NT2/D1 (cell line): Measurements from ENCODE around the gene TKFC.

ENCODE experiments used
- DNase-seq: peaks from one replicate; pipeline ENCODE4 v3.0.0-alpha.2; 2011; ENCODE audit warnings: low read depth, low spot score
- H3K27me3 ChIP-seq: 2 replicates; pipeline ENCODE4 v1.6.0; 2011; ENCODE audit warnings: mild to moderate bottlenecking; ENCODE audit not compliant: insufficient read length, insufficient read depth
- H3K36me3 ChIP-seq: 2 replicates; pipeline ENCODE4 v1.6.1; 2011; ENCODE audit warnings: mild to moderate bottlenecking, low read length, mixed read lengths; ENCODE audit not compliant: insufficient read depth, insufficient read length
- H3K4me1 ChIP-seq: 2 replicates; pipeline ENCODE4 v1.5.1; 2011; ENCODE audit not compliant: insufficient read depth, insufficient read length
- H3K4me3 ChIP-seq: 2 replicates; pipeline ENCODE4 v1.5.1; 2011; ENCODE audit warnings: low read depth; ENCODE audit not compliant: insufficient read length
- H3K9ac ChIP-seq: 2 replicates; pipeline ENCODE4 v1.6.0; 2011; ENCODE audit warnings: low read depth; ENCODE audit not compliant: insufficient read length
- H3K9me3 ChIP-seq: 2 replicates; pipeline ENCODE4 v1.5.1; 2011; ENCODE audit warnings: mild to moderate bottlenecking, low read length; ENCODE audit not compliant: insufficient read depth
- SUZ12 ChIP-seq: IDR thresholded peaks from 2 replicates; pipeline ENCODE4 v1.6.1; 2011; ENCODE audit not compliant: insufficient read length, insufficient read depth; ENCODE audit errors: extremely low read depth
- YY1 ChIP-seq: IDR thresholded peaks from 2 replicates; pipeline ENCODE4 v1.6.1; 2011; ENCODE audit not compliant: insufficient read length, insufficient read depth
- ZNF274 ChIP-seq: IDR thresholded peaks from 2 replicates; pipeline ENCODE4 v1.6.1; 2011; ENCODE audit warnings: mild to moderate bottlenecking, low read depth, low read length

TKFC gene

DNA sequence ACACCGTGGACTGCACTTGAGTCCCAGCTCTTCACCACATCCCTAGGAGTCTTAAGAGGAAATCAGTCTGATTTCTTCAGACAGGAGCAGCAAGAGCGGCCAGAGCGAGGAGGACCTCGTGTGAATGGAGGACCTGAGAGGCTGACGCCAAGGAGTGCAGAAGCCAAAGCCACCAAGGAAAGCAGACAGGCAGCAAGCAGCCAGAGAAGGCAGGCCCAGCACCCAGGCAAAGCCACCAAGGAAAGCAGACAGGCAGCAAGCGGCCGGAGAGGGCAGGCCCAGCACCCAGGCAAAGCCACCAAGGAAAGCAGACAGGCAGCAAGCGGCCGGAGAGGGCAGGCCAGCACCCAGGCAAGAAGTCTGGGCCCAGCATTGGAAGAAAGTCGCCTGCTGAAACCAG lies 16.9 kb downstream of the TKFC start:
- TF ChIP-seq SUZ12 = no peak
- TF ChIP-seq YY1 = no peak
- Histone ChIP-seq H3K4me1 (peaks cover 11% of the 10 kb centered on the region), H3K9me3 (no peaks in the 10 kb centered on the region), H3K27me3 (no peaks in the 10 kb centered on the region), H3K9ac (no peak overlapping the region), H3K4me3 (no peak overlapping the region), H3K36me3 (peaks cover 77% of the 10 kb centered on the region)
- no peak for DNase-seq

DNA sequence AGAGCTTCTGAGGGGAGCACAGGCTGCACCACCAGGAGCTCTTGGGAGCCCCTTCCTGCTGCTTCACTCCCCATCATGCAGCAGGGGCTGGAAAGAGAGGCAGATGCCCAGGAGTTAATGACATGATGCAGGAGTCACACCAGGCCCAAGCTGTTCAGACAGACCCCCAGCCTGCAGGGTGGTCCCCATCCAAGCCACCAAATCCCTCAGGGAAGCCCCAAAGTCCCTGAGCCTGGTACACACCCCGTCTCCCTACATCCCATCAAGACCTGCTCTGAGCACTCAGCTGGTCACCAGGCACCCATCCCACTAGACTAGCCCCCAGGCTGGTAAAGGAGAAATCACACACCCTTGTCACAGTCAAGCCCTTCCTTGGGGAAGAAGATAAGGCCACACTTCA lies 17.3 kb downstream of the TKFC start:
- Histone ChIP-seq H3K4me3 (no peak overlapping the region), H3K36me3 (peaks cover 77% of the 10 kb centered on the region), H3K9ac (no peak overlapping the region), H3K9me3 (no peaks in the 10 kb centered on the region), H3K4me1 (peaks cover 8% of the 10 kb centered on the region), H3K27me3 (no peaks in the 10 kb centered on the region)
- TF ChIP-seq SUZ12 (no peak), ZNF274 (no peak), YY1 (no peak)
- DNase-seq = no peak

DNA sequence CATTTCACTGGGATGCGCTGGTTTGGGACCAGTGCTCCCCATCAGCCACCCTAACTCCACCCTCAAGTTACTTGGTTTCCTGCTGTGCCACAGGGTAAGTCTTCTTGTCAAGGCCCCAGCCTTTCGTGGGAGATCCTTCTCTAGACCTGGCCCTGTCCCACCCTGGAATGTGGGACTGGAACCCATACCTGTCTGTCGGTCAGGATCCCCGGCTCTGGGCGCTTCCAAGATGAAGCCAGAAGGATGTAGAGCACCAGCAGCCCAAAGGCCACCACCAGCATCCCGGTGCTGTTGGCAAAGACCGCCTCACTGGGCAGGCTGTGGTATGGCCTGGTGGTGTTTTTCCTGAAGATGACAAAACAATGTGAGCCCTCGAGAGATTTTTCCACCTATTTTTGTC lies 17.8 kb downstream of the TKFC start:
- Histone ChIP-seq H3K9ac (no peak overlapping the region), H3K9me3 (no peaks in the 10 kb centered on the region), H3K4me3 (no peak overlapping the region), H3K36me3 (peaks cover 72% of the 10 kb centered on the region), H3K4me1 (peaks cover 6% of the 10 kb centered on the region), H3K27me3 (no peaks in the 10 kb centered on the region)
- DNase-seq = no peak
- TF ChIP-seq SUZ12 = no peak
- no peak for TF ChIP-seq ZNF274
- TF ChIP-seq YY1 = no peak

DNA sequence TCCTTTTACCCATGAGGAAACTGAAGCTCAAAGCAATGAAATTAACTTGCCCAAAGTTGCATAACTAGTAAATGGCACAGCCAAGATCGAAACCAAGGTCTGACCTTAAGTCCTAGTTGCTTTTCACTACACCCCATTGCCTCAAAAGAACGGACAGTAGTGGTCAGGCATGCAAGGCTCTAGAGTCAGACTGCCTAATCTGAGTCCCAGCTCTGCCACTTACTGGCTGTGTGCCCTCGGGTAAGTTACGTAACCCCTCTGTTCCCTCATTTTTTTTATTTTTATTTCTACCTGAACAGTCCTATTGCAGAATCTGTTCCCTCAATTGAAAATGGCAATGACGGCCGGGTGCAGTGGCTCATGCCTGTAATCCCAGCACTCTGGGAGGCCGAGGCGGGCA lies 19.0 kb downstream of the TKFC start:
- H3K36me3 ChIP-seq = peaks cover 65% of the 10 kb centered on the region
- TF ChIP-seq YY1 = no peak
- no peak for TF ChIP-seq ZNF274
- TF ChIP-seq SUZ12 = no peak
- no peak for DNase-seq

DNA sequence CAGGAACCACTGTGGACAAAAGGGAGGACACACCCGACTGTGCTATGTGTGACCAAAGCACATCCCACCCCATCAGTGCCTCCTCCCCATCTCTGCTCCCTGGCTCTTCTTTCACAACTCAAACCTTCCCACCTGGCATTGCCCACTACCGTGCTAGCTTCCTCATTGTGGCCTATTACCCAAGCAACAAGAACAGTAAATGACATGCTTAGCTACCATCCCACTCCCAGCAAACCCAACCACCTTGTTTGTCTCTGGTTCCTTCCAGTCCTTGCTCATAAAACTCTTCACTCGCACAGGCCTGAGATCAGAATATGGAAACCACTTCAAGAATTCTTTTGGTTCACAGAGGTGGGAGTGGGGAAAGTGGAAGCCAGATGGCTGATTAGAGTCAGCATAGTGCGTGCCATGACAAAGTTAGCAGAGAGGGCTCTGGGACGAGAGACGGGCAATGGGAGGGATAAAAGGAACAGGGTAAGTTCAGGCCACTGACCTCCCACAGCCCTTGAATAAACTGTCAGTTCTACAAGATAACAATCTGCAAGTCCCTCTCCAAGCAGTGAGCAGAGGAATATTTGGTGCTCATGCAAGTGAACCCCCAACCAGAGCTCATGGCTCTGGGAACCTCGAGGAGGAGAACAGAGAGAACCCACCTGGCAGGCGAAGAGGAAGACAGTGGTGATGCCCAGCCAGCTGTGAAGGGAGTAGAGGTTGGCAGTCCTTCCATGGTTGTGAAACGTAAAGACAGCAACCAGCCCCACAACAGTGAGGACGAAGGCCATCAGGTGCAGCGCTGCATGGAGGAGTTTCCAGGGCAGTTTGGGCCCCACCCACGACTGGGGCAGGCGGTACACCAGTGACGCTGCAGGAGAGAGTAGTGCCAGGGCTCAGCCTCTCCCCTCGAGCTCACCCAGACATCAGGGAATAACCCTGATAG lies 20.4 kb downstream of the TKFC start:
- DNase-seq = no peak
- Histone ChIP-seq H3K4me1 (peaks cover 2% of the 10 kb centered on the region), H3K4me3 (no peak overlapping the region), H3K27me3 (no peaks in the 10 kb centered on the region), H3K9ac (no peak overlapping the region), H3K9me3 (no peaks in the 10 kb centered on the region), H3K36me3 (peaks cover 54% of the 10 kb centered on the region)
- TF ChIP-seq SUZ12 = no peak
- TF ChIP-seq ZNF274 = no peak
- TF ChIP-seq YY1 = no peak

More for the DNA sequence above, 19.0 kb downstream of the TKFC start:
- Histone ChIP-seq H3K4me1 (peaks cover 5% of the 10 kb centered on the region), H3K9me3 (no peaks in the 10 kb centered on the region), H3K4me3 (no peak overlapping the region), H3K9ac (no peak overlapping the region), H3K27me3 (no peaks in the 10 kb centered on the region)

DNA sequence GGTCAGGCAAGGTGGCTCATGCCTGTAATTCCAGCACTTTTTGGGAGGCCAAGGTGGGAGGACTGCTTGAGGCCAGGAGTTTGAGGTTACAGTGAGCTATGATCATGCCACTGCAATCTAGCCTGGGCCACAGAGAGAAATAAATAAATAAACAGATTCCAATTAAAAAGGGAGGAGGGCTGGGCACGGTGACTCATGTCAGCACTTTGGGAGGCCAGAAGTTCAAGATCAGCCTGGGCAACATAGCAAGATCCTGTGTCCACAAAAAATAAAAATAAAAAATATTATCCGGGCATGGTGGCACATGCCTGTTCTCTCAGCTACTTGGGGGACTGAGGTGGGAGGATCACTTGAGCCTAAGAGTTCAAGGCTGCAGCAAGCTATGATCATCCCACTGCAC lies 21.2 kb downstream of the TKFC start:
- Histone ChIP-seq H3K27me3 (no peaks in the 10 kb centered on the region), H3K4me1 (peaks cover 2% of the 10 kb centered on the region), H3K4me3 (no peak overlapping the region), H3K9me3 (no peaks in the 10 kb centered on the region), H3K9ac (no peak overlapping the region), H3K36me3 (peaks cover 47% of the 10 kb centered on the region)
- TF ChIP-seq SUZ12 (no peak), ZNF274 (no peak), YY1 (no peak)
- DNase-seq = no peak

DNA sequence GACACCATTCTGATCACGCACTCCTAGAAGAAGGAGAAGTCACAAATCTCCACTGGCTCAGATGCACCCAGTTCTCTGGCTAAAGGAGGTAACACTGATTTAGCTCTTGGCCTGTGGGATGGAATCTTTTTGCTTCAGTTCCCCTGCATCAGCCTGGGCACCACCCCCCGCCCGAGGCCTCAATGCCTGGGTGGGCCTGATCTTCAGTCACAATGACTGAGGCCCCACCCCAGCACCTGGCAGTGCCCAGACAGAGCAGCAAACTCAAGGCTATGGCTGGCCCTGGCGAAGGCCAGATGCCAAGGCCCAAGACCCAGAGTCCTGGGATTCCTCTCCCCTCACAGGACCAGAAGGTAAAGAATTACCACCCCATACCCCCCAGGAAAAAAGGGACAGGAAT lies 23.7 kb downstream of the TKFC start:
- no peak for TF ChIP-seq SUZ12
- TF ChIP-seq YY1 = no peak
- no peaks in the 10 kb centered on the region for H3K9me3 ChIP-seq
- peaks cover 27% of the 10 kb centered on the region for H3K36me3 ChIP-seq
- no peaks in the 10 kb centered on the region for H3K27me3 ChIP-seq
- H3K4me1 ChIP-seq = no peaks in the 10 kb centered on the region
- no peak overlapping the region for H3K9ac ChIP-seq
- no peak for DNase-seq
- H3K4me3 ChIP-seq = no peak overlapping the region
